COLO829 (cell line): ENCODE results near the gene PSME1.

Experiments
- DNase-seq: peaks from one replicate; pipeline ENCODE4 v3.0.0; 2012; ENCODE audit warnings: low spot score

Gene PSME1

GRCh38 chr14:24130380-24130716, 5.6 kb upstream of the PSME1 start, which contains the start of gene FITM1:
Gene FITM1 (plus strand): TSS chr14:24130659. CDS start chr14:24131564, 905 bp downstream.
- DNase-seq, result no peak

GRCh38 chr14:24130717-24131548, 5.1 kb upstream of the PSME1 start:
- no peak for DNase-seq

DNA sequence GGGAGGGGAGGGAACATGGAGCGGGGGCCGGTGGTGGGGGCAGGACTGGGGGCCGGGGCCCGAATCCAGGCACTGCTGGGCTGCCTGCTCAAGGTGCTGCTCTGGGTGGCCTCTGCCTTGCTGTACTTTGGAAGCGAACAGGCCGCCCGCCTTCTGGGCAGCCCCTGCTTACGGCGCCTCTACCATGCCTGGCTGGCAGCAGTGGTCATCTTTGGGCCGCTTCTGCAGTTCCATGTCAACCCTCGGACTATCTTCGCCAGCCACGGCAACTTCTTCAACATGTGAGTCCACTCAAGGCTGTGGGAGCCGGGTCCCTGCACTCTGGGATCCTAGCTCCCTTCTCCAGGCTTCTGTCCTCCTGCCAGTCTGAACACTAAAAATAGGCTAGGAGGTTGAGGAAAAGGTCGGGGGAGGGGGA, 4.4 kb upstream of the PSME1 start:
- no peak for DNase-seq

DNA sequence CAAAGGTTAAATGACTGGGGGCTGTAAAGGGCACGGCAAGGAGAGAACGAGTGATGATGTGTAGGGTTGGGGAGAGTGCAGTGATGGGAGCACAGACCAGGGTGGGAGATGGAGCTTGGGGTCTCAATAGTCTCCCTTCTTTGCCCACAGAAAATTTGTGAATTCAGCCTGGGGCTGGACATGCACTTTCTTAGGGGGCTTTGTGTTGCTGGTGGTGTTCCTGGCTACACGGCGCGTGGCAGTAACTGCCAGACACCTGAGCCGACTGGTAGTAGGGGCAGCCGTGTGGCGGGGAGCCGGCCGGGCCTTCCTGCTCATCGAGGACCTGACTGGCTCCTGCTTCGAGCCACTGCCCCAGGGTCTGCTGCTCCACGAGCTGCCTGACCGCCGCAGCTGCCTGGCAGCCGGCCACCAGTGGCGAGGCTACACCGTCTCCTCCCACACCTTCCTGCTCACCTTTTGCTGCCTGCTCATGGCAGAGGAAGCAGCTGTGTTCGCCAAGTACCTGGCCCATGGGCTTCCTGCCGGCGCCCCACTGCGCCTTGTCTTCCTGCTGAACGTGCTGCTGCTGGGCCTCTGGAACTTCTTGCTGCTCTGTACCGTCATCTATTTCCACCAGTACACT, 3.8 kb upstream of the PSME1 start:
- no peak for DNase-seq

GRCh38 chr14:24132976-24133375, 3.0 kb upstream of the PSME1 start:
- DNase-seq, result no peak

DNA sequence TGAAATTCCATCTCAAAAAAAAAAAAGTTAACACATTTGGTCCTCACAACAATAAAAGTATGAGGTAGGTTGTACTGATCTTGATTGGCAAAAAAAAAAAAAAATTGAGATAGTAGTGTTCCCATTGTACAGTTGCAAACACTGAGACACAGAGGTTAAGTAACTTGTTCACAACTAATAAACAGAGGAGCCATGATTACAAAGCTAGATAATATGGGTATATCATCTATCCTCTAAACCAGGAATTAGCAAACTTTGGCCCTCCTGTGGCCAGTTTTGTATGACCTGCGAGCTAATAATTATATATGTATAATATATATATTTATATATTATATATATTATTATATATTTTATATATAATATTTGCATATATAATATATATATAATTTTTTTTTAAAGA, 2.3 kb upstream of the PSME1 start:
- DNase-seq, result no peak

DNA sequence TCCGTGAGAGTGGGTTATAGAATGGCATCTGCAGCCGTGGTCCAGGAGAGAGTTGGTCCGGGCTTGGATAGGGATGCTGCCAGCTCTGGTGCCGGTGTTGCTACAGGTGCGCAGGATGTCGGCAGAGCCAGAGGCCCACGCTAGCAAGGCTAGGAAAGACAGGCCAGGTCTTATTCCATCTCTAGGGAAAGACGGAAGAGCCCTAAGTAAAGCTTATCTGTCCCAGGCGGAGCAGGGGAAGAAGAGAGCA, 485 bp upstream of the PSME1 start:
- no peak for DNase-seq

GRCh38 chr14:24136684-24137528, 912 bp downstream of the PSME1 start:
- DNase-seq, result no peak

GRCh38 chr14:24137529-24138395, 1.8 kb downstream of the PSME1 start:
- no peak for DNase-seq

GRCh38 chr14:24138396-24139271, 2.6 kb downstream of the PSME1 start:
- DNase-seq, result no peak

- DNase-seq, result no peak
Measured at GRCh38 chr14:24139272-24139934, 3.4 kb downstream of the PSME1 start.

- DNase-seq, result peak; percentile 99
Measured at GRCh38 chr14:24141097-24141880, 5.3 kb downstream of the PSME1 start, which contains the start of gene EMC9. Gene EMC9 (minus strand): TSS chr14:24141591. CDS start chr14:24141304, 287 bp downstream.

GRCh38 chr14:24143511-24143910, 7.5 kb downstream of the PSME1 start:
- no peak for DNase-seq

DNA sequence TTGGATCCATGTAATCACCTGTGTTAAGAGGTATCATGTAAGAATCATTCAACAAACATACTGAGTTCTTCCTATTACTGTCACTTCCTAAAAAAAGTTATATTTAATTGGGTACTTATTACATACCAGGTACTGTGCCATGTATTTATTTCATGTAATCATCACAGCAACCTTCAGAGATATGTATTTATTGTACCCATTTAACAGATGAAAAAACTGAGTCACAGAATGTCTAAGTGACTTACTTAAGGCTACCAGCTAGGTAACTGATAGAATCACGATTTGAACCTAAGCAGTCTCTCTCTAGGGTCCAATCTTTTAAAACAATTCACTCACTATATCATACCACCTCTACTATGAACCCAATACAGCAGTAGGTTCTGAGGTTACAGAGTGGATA, 8.5 kb downstream of the PSME1 start:
- no peak for DNase-seq

DNA sequence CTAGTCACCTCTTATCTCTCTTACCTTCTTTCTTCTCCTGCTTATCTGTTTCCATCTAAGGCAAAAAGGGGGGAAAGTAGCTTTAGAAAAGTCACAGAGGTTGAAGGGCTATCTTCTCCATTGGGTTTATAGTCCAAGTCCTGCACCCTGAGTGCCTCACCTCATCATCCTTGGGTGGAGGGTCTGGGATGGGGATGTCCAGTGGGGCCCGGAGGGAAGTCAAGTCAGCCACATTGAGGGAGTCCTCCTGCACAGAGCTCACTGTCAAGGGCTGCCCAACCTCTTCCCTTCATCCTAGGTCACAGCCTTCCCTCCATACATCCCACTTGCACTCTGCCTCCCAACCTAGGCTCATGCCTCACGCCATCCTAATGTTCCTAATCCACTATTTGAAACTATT, 9.2 kb downstream of the PSME1 start:
- DNase-seq, result no peak

DNA sequence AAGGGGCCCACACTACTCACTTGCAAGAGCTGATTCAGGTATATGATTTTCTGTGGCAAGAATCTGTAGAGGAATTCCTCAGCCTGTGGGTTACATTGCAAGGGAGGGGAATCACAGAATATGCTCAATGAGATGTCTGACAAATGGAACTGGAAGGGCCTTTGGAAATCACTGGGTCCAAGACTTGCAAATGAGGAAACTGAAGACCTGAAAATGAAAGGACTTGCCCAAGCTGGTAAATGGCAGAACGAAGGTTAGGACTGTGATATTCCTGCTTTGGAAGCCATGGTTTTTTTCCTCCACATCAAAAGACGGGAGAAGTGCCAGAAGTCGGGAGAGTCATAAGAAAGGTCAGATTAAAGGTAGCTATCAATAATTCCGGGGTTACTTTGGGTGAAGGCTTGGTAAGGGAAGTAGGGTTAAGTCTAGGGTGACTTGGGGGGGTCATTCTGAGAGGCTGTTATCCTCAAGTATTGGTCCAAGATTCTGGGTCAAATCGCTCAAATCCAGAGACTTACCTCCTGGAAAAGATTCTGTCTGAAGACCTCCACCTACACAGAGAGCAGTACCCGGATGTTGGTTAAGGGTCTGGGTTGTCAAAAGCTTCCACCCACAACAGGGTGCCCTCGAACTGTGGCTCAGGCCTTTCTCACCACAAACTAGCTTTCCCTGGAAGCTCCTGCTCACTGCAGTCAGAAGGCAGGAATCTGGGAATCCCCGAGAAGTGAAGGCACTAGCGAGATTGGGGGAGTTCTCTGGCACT, 9.9 kb downstream of the PSME1 start:
- DNase-seq, result no peak

DNA sequence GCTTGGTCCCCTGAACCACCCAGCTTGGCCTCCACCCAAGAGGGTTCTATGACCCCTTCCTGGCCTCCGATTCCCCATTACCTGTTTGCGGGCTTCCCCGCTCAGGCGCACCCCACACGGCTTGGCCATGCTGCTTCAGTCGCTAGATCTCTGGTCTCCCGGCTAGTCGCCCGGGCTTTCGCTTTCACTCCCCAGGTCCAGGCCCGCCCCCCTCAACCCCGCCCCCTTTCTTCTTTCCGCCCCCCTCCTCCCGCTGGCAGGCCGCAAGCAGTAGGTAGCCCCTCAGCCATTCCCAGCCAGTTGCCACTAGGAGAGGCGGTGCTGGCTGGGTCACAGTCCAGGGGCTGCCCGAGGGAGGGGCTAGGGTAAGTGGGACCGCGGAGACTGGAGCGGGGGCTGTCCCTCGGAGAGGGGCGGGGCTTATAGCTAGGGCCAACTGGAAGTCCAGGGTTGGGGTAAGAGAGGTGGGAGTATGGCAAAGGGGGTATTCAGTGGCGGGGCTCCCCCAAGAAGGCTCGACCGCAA, 10.5 kb downstream of the PSME1 start, which contains the start of gene PSME2:
PSME2 (minus strand) TSS at position 158 of the 525 bp plus-strand sequence; CDS start at position 129, 29 bp downstream.
- DNase-seq, result peak; percentile 98

DNA sequence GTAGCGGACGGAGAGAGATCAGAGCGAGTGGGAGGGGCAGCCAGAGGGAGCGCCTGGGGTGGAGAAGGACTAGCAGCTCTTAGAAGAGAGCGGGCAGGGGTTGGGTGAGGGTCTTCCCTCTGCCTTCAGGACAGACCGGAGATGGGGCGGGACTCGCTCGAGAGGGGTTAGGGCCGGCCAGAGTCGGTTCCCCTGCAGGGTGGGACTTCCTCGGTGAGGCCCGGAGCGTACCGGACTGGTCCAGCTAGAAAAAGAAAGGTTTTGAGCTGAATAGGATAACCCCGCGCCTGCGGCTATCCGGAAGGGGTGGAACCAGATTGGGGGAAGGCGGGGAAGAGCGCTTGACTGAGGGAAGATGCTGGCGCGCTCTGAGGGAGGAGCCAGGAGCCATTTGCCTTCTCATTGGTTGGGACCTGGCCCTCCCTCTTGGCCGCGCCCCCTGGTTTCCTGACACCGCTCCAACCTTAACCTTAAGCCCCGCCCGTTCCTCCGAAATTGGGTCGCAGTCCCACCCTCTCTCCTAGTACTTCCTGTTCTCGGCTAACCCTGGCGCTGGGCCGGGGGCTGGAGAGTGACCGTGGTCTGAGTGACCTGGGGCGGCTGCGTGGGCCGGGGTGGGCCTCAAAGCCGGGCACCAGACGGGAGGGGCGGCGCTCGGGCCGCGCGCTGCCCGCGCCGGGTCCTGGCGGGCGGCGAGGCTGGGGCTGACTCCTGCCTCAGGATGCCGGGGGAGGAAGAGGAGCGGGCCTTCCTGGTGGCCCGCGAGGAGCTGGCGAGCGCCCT, 11.2 kb downstream of the PSME1 start, which contains the start of gene RNF31:
RNF31 (plus strand) TSS at position 521 of the 783 bp plus-strand sequence; CDS start at position 722, 201 bp downstream.
- DNase-seq, result peak; percentile 97
